Fibroblast of mammary gland (primary cell): ENCODE measurements around the gene ARHGEF10L.

Source experiments
- DNase-seq: peaks from one replicate; pipeline ENCODE4 v3.0.0-alpha.2; 2010; ENCODE audit warnings: low read depth
- H3K4me3 ChIP-seq: 2 replicates; pipeline ENCODE4 v1.5.1; 2011; ENCODE audit warnings: low read depth, mild to moderate bottlenecking, low read length, moderate library complexity; ENCODE audit not compliant: control insufficient read depth
- CTCF ChIP-seq: conservative IDR thresholded peaks from 2 replicates; pipeline ENCODE4 v1.5.1; 2011; ENCODE audit warnings: low read depth, low read length, inconsistent platforms; ENCODE audit not compliant: control insufficient read depth, insufficient read depth

Gene ARHGEF10L

GRCh38 chr1:17646444-17647280 lies 107.2 kb downstream of the ARHGEF10L start:
- no peak for DNase-seq
- no peak for TF ChIP-seq CTCF
- no peak overlapping the region for H3K4me3 ChIP-seq

- TF ChIP-seq CTCF: no peak
- DNase-seq: no peak
- no peak overlapping the region for H3K4me3 ChIP-seq
Observed at GRCh38 chr1:17648457-17649145, 109.1 kb downstream of the ARHGEF10L start.

- no peak for DNase-seq
Observed at GRCh38 chr1:17649371-17650106, 110.0 kb downstream of the ARHGEF10L start.

GRCh38 chr1:17653276-17653675 lies 113.8 kb downstream of the ARHGEF10L start:
- no peak for DNase-seq
- TF ChIP-seq CTCF: no peak
- no peak overlapping the region for H3K4me3 ChIP-seq

More at GRCh38 chr1:17649371-17650106, 110.0 kb downstream of the ARHGEF10L start:
- TF ChIP-seq CTCF: no peak
- H3K4me3 ChIP-seq: no peak overlapping the region

- peak; percentile 44 for DNase-seq
- peak; percentile 74 for TF ChIP-seq CTCF
- H3K4me3 ChIP-seq: no peak overlapping the region
Observed at GRCh38 chr1:17653728-17654351, 114.3 kb downstream of the ARHGEF10L start.

GRCh38 chr1:17654519-17654918 lies 115.0 kb downstream of the ARHGEF10L start:
- TF ChIP-seq CTCF: no peak
- no peak overlapping the region for H3K4me3 ChIP-seq
- DNase-seq: no peak
